ENCODE measurements around the gene TMC1.

DNA sequence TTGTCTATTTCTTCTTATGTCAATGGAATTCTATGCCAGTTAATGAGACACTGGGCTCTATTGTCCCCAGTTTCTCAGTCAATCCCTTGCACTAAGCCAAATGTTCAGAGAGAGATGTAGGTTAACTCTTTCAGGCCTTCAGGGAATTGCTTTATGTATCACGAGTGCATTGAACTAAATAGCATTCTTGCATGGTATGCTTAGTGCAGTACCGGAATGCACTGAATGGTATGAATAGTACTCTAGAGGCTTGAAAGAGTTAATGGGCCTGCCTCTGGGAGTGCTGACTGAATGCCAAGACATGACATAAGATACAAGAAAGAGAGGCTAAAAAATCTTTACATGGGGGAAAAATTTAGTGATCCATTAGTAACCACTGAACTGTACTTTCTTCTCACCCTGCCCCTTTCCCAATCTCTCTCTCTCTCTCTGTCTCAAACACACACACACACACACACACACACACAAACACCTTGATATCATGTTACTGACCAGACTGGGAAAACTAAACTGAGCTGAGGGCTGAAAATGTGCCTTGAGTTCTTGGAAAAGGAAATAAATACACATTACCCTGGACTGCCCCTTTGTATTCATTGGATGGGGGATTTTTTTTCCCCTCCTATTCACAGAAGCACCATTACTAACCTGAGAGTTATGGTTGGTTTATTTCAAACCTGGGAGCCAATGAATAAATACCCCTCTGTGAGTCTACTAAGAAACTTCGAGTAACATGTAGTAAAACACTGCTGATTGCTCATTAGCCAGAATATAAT is 35.4 kb upstream of the TMC1 start:
- TF ChIP-seq POLR2A (IDR thresholded peaks at IDR 0.05), result no peak
- no peak for TF ChIP-seq CTCF (IDR thresholded peaks at IDR 0.05)

Data from tibial nerve (tissue), 3 donors.